BJ (cell line): ENCODE results near the gene ZKSCAN5. TPM values are rescaled to one million over a fixed set of nuclear protein-coding genes. Genes with fewer than 3 reads are reported as not detected.
"Not testable (repeated sequence)": the region's sequence is repeated elsewhere in the genome, so short reads cannot be mapped to it uniquely, and the experiment has no call there.

Source experiments
- CTCF ChIA-PET: fragments of 350-600 bp; formaldehyde crosslinking; extraction: SDS; loops from one replicate; lab custom pipeline; 2021; ENCODE audit warnings: antibody characterized with exemption, inconsistent platforms; lab: Yijun Ruan, JAX
- POLR2A ChIA-PET: fragments of 300-600 bp; sonication (Branson Sonifier 250); formaldehyde crosslinking; extraction: SDS; loops from one replicate; lab custom pipeline; 2021; ENCODE audit warnings: antibody characterized with exemption; lab: Charles Lee
- DNase-seq: peaks from one replicate; pipeline ENCODE4 v3.0.0-alpha.2; 2011; ENCODE audit warnings: low read depth
- H3K27me3 ChIP-seq: 2 replicates; pipeline ENCODE4 v1.6.0; 2011; ENCODE audit warnings: low read length; ENCODE audit not compliant: control insufficient read depth, insufficient read depth
- H3K36me3 ChIP-seq: 2 replicates; pipeline ENCODE4 v1.5.1; 2011; ENCODE audit warnings: low read length; ENCODE audit not compliant: control insufficient read depth, insufficient read depth
- H3K4me3 ChIP-seq: 2 replicates; pipeline ENCODE4 v1.5.1; 2011; ENCODE audit warnings: low read depth, mild to moderate bottlenecking, control low read depth, low read length
- CTCF ChIP-seq: IDR thresholded peaks from 2 replicates; pipeline ENCODE4 v1.5.1; 2011; ENCODE audit warnings: low read depth, mild to moderate bottlenecking, control low read depth, inconsistent platforms, low read length, moderate library complexity; ENCODE audit not compliant: insufficient read depth
- polyA plus RNA-seq: library from polyadenylated mRNA; depleted of rRNA; stranded (reverse); fragments of >200 nt; gene quantifications from 2 replicates; pipeline ENCODE4 v1.2.3, GENCODE V29; 2011; rRNA removed

ZKSCAN5 gene
- polyA plus RNA-seq, 1 experiment = 9.7 TPM

GRCh38 chr7:99576251-99576650 lies 71.8 kb downstream of the ZKSCAN5 start:
- CTCF ChIA-PET = no interaction called here

GRCh38 chr7:99579281-99579955 lies 75.0 kb downstream of the ZKSCAN5 start:
- ChIA-PET POLR2A (no interaction called here), CTCF (interaction anchor here (2.1 kb wide), 1 partner anchor 54 kb away, joined by 6 read pairs; no protein-coding TSS in a partner anchor)
- TF ChIP-seq CTCF = no peak
- no peak for DNase-seq
- H3K36me3 ChIP-seq = no peaks in the 10 kb centered on the region
- H3K27me3 ChIP-seq = no peaks in the 10 kb centered on the region
- peak overlapping the region; percentile 53 for H3K4me3 ChIP-seq

More at GRCh38 chr7:99576251-99576650, 71.8 kb downstream of the ZKSCAN5 start:
- Histone ChIP-seq H3K4me3 (no peak overlapping the region), H3K27me3 (no peaks in the 10 kb centered on the region), H3K36me3 (peaks cover 5% of the 10 kb centered on the region)
- no peak for DNase-seq
- TF ChIP-seq CTCF = no peak
- POLR2A ChIA-PET = no interaction called here

GRCh38 chr7:99579956-99580777 lies 75.7 kb downstream of the ZKSCAN5 start:
- H3K27me3 ChIP-seq = no peaks in the 10 kb centered on the region
- peak overlapping the region; percentile 53 for H3K4me3 ChIP-seq
- peak; percentile 51 for TF ChIP-seq CTCF
- H3K36me3 ChIP-seq = no peaks in the 10 kb centered on the region
- no peak for DNase-seq
- ChIA-PET POLR2A (interaction anchor here (0.9 kb wide), 1 partner anchor 28 kb away, joined by 4 read pairs; no protein-coding TSS in a partner anchor), CTCF (interaction anchor here (0.8 to 2.1 kb wide), 3 partner anchors 8 to 75 kb away, joined by 3 to 6 read pairs (median 3); no protein-coding TSS in a partner anchor)

- peak overlapping the region; percentile 53 for H3K4me3 ChIP-seq
- H3K27me3 ChIP-seq, H3K36me3 ChIP-seq, DNase-seq: not testable (repeated sequence)
- POLR2A ChIA-PET = interaction anchor here (0.9 kb wide), 1 partner anchor 29 kb away, joined by 4 read pairs; no protein-coding TSS in a partner anchor
- CTCF ChIA-PET = interaction anchor here (0.8 to 2.1 kb wide), 4 partner anchors 9 to 76 kb away, joined by 3 to 6 read pairs (median 3); no protein-coding TSS in a partner anchor
These were observed 76.4 kb downstream of the ZKSCAN5 start for GRCh38 chr7:99580778-99581332.

Other genes with a start within 250 kb of the ZKSCAN5 start
- not detected in 2 replicates for gene MYH16, start 231.8 kb upstream of the ZKSCAN5 start, polyA plus RNA-seq
- 206 and 243 TPM in 2 replicates for gene ARPC1A, start 178.8 kb upstream of the ZKSCAN5 start, polyA plus RNA-seq
- 209 and 642 TPM in 2 replicates for gene ARPC1B, start 129.9 kb upstream of the ZKSCAN5 start, polyA plus RNA-seq
- gene PDAP1, start 96.1 kb upstream of the ZKSCAN5 start, polyA plus RNA-seq = 45.5 and 62.0 TPM in 2 replicates
- gene BUD31, start 95.7 kb upstream of the ZKSCAN5 start, polyA plus RNA-seq = 85.2 and 92.9 TPM in 2 replicates
- gene PTCD1, start 65.9 kb upstream of the ZKSCAN5 start, polyA plus RNA-seq = 1.7 and 3.5 TPM in 2 replicates
- gene CPSF4, start 65.7 kb upstream of the ZKSCAN5 start, polyA plus RNA-seq = 33.6 and 40.1 TPM in 2 replicates
- gene ATP5MF, start 38.5 kb upstream of the ZKSCAN5 start, polyA plus RNA-seq = 381 and 619 TPM in 2 replicates
- 8.2 and 11.4 TPM in 2 replicates for gene ZNF789, start 31.8 kb upstream of the ZKSCAN5 start, polyA plus RNA-seq
- 12.3 and 12.5 TPM in 2 replicates for gene ZNF394, start 4.4 kb upstream of the ZKSCAN5 start, polyA plus RNA-seq
- 3.8 and 5.9 TPM in 2 replicates for gene FAM200A, start 47.5 kb downstream of the ZKSCAN5 start, polyA plus RNA-seq
- gene ZNF655, start 54.0 kb downstream of the ZKSCAN5 start, polyA plus RNA-seq = 47.2 and 56.4 TPM in 2 replicates
- 1.2 and 1.3 TPM in 2 replicates for gene TMEM225B, start 93.6 kb downstream of the ZKSCAN5 start, polyA plus RNA-seq
- 7.7 and 9.3 TPM in 2 replicates for gene ZSCAN25, start 112.3 kb downstream of the ZKSCAN5 start, polyA plus RNA-seq
- not detected in 2 replicates for gene CYP3A5, start 175.3 kb downstream of the ZKSCAN5 start, polyA plus RNA-seq
- not detected in 2 replicates for gene CYP3A7, start 230.5 kb downstream of the ZKSCAN5 start, polyA plus RNA-seq